GM12878 (cell line): ENCODE data around the gene COX5A. TPM values are rescaled to one million over a fixed set of nuclear protein-coding genes. Genes with fewer than 3 reads are reported as not detected.
A peak's percentile ranks its signal among the peaks of the same experiment; 100 is the strongest.

Experiments
- ATAC-seq: fragments of 200-7000 bp; cut with Tn5 transposase; 3 replicates; pipeline ENCODE4 v1.9.1; 2020; ENCODE audit warnings: mild to moderate bottlenecking, moderate library complexity
- BruUV-seq: library from RNA; stranded (reverse); fragments of 400-500 nt; replicated peaks from 2 replicates; lab custom pipeline; 2021; lab: Mats Ljungman, UMichigan
- CTCF ChIA-PET: fragments of 300-600 bp; sonication (Branson Sonifier 250); formaldehyde crosslinking; extraction: SDS; loops from one replicate; lab custom pipeline; 2021; ENCODE audit warnings: inconsistent platforms; lab: Yijun Ruan, JAX
- POLR2A ChIA-PET: fragments of 350-600 bp; formaldehyde crosslinking; extraction: SDS; loops from one replicate; lab custom pipeline; 2021; ENCODE audit warnings: inconsistent platforms; lab: Charles Lee
- RAD21 ChIA-PET: fragments of 300-600 bp; sonication (Branson Sonifier 250); formaldehyde crosslinking; loops from one replicate; lab custom pipeline; 2023; ENCODE audit warnings: antibody characterized with exemption; ENCODE audit not compliant: unreplicated experiment; lab: Charles Lee
- SMC1A ChIA-PET: fragments of 300-600 bp; sonication (Branson Sonifier 250); formaldehyde crosslinking; loops from one replicate; lab custom pipeline; 2023; ENCODE audit not compliant: unreplicated experiment, uncharacterized antibody; lab: Charles Lee
- DNase-seq: peaks from one replicate; pipeline ENCODE4 v3.0.0-alpha.2; 2011; ENCODE audit warnings: low read depth, low spot score
- FAIRE-seq: peaks from 3 replicates; lab custom pipeline; 2011; peaks lifted over from hg19 to GRCh38; lab: Jason Lieb, UNC
- H2AFZ ChIP-seq: 2 replicates; pipeline ENCODE4 v1.6.0; 2011; ENCODE audit warnings: low read depth, low read length, control low read depth; ENCODE audit not compliant: control insufficient read depth
- H3K27ac ChIP-seq: 2 replicates; pipeline ENCODE4 v1.5.1; 2011; ENCODE audit warnings: control low read depth; ENCODE audit not compliant: control insufficient read depth, insufficient read depth
- H3K27me3 ChIP-seq, 2 experiments: replicated peaks in 1 of 2; 2 replicates each; pipeline versions ENCODE4 v1.6.0 to v1.6.1; 2011; ENCODE audit warnings: low read length in 1 of 2; ENCODE audit not compliant: control insufficient read depth in 2 of 2, insufficient read depth in 2 of 2
- H3K36me3 ChIP-seq, 2 experiments: 2 replicates each; pipeline ENCODE4 v1.5.1; 2011; ENCODE audit warnings: low read length in 1 of 2; ENCODE audit not compliant: control insufficient read depth in 2 of 2, insufficient read depth in 2 of 2
- H3K4me1 ChIP-seq: 2 replicates; pipeline ENCODE4 v1.6.1; 2011; ENCODE audit warnings: mild to moderate bottlenecking, low read length, moderate library complexity, mixed read lengths; ENCODE audit not compliant: control insufficient read depth, insufficient read depth
- H3K4me2 ChIP-seq: 2 replicates; pipeline ENCODE4 v1.6.0; 2011; ENCODE audit warnings: control low read depth; ENCODE audit not compliant: control insufficient read depth, insufficient read depth
- H3K4me3 ChIP-seq: fragments of 200-600 bp; sonication (generic); 2 replicates; pipeline ENCODE4 v1.5.1; 2016
- H3K79me2 ChIP-seq: 2 replicates; pipeline ENCODE4 v1.6.0; 2011; ENCODE audit warnings: low read length; ENCODE audit not compliant: control insufficient read depth, insufficient read depth
- H3K9ac ChIP-seq: 2 replicates; pipeline ENCODE4 v1.8.0; 2011; ENCODE audit warnings: low read length, control low read depth, mixed read lengths; ENCODE audit not compliant: control insufficient read depth, insufficient read depth
- H3K9me3 ChIP-seq: replicated peaks from 3 replicates; pipeline ENCODE4 v1.5.1; 2011; ENCODE audit warnings: mild to moderate bottlenecking, low read length; ENCODE audit not compliant: control insufficient read depth, insufficient read depth
- H4K20me1 ChIP-seq: 2 replicates; pipeline ENCODE4 v1.6.0; 2011; ENCODE audit not compliant: control insufficient read depth, insufficient read depth
- MLLT1 ChIP-seq: fragments of 450-650 bp; IDR thresholded peaks from 2 replicates; pipeline ENCODE4 v1.6.1; 2016; ENCODE audit warnings: mild to moderate bottlenecking
- PKNOX1 ChIP-seq: fragments of 450-650 bp; IDR thresholded peaks from 2 replicates; pipeline ENCODE4 v1.6.1; 2016; ENCODE audit warnings: mild to moderate bottlenecking
- WGBS: methylation state at CpG from one replicate; pipeline ENCODE4 v1.1.6; 2016; ENCODE audit warnings: low lambda C conversion rate; ENCODE audit not compliant: insufficient replicate concordance, insufficient coverage; ENCODE audit errors: missing lambda C conversion rate; 5-methylcytosine and 5-hydroxymethylcytosine counted together
- in situ Hi-C: fragments of 300-500 bp; cut with MboI; formaldehyde crosslinking; loops from 9 replicates; pipeline ENCODE4 v1.14.3; 2018; ENCODE audit warnings: mixed read lengths
- intact Hi-C: fragments of 100-400 bp; cut with micrococcal nuclease; formaldehyde crosslinking; loops from one replicate; pipeline ENCODE4 v1.14.2; 2022; ENCODE audit not compliant: unreplicated experiment
- polyA plus RNA-seq, 11 experiments: library from polyadenylated mRNA; depleted of rRNA in 4 of 11; unstranded in 6 of 11; stranded (reverse) in 5 of 11; fragments of >200 nt; fragmentation: Nextera tagmentation in 4 of 11; fragmentation: Illumina TruSeq in 1 of 11; extraction: Ambion mirVana in 4 of 11; extraction: Trizol in 1 of 11; gene quantifications; 1 replicate in 1 of 11; 2 replicates in 10 of 11; pipeline versions ENCODE4 v1.2.1 to v1.2.3, GENCODE V29; 2011 to 2016; ENCODE audit warnings: inconsistent platforms in 2 of 11, missing spikeins in 2 of 11, low read depth in 1 of 11
- total RNA-seq, 4 experiments: library from RNA; depleted of rRNA in 3 of 4; stranded (reverse); fragments of >200 nt in 3 of 4; fragmentation: Illumina TruSeq in 1 of 4; extraction: Trizol in 1 of 4; gene quantifications; 2 replicates each; pipeline versions ENCODE4 v1.2.1 to v1.2.3, GENCODE V29; 2013 to 2021

COX5A gene
- total and polyA plus RNA-seq, 10 of the 15 experiments (the other 5 are each of a cell fraction or from before 2014, with no cell fraction given): 84.5 to 1,218 (median 392) TPM

- H3K79me2 ChIP-seq: no peaks in the 10 kb centered on the region
- H3K36me3 ChIP-seq: no peaks in the 10 kb centered on the region
- no peak for ATAC-seq
- ChIA-PET POLR2A (interaction anchor here (0.6 to 4.0 kb wide), 12 partner anchors 9 to 72 kb away, joined by 3 to 32 read pairs (median 4); partner anchors contain the start of genes RPP25 and SCAMP2), RAD21 (interaction anchor here (0.9 to 3.4 kb wide), 5 partner anchors 11 to 123 kb away, joined by 3 to 29 read pairs (median 11); partner anchors contain the start of gene SCAMP2), CTCF (interaction anchor here (0.8 to 7.5 kb wide), 11 partner anchors 9 to 116 kb away, joined by 3 to 75 read pairs (median 8); partner anchors contain the start of genes FAM219B and SCAMP2), SMC1A (interaction anchor here (0.9 to 5.0 kb wide), 10 partner anchors 9 to 115 kb away, joined by 3 to 65 read pairs (median 6); no protein-coding TSS in a partner anchor)
- TF ChIP-seq MLLT1 (0 out of 2 replicates have a peak, but pooled peaks have one; percentile 57), PKNOX1 (no peak)
- H2AFZ ChIP-seq: peak overlapping the region; percentile 51; the same call in 1 of the 2 replicates
- H3K27ac ChIP-seq: no peak overlapping the region
- WGBS: 84% methylated on average over 4 of the region's 4 CpGs
- DNase-seq: no peak
- no peaks in the 10 kb centered on the region for H4K20me1 ChIP-seq
- FAIRE-seq: no peak
- peaks cover 2% of the 10 kb centered on the region; the same call in 1 of the 3 replicates for H3K9me3 ChIP-seq
- no peak overlapping the region for H3K9ac ChIP-seq
- no TSS peak for BruUV-seq
- H3K4me3 ChIP-seq: no peak overlapping the region
- peak overlapping the region; percentile 81 for H3K4me2 ChIP-seq
- in situ Hi-C loops (no loop called here), intact Hi-C loops (no loop called here)
- peaks cover 17% of the 10 kb centered on the region for H3K4me1 ChIP-seq
- H3K27me3 ChIP-seq: no peaks in the 10 kb centered on the region
Observed at GRCh38 chr15:74884428-74885223, 53.2 kb downstream of the COX5A start.
